A549 treated with dexamethasone at 1 μM for 4 hours (cell line): ENCODE results near the gene MS4A5. TPM values are rescaled to one million over a fixed set of nuclear protein-coding genes. Genes with fewer than 3 reads are reported as not detected.

Experiments used
- total RNA-seq: library from RNA; stranded (reverse); fragments of 200-300 nt; extraction: Qiagen RNA extraction; gene quantifications from 5 replicates; pipeline ENCODE4 v1.2.3, GENCODE V29; 2022

MS4A5 gene, protein sequence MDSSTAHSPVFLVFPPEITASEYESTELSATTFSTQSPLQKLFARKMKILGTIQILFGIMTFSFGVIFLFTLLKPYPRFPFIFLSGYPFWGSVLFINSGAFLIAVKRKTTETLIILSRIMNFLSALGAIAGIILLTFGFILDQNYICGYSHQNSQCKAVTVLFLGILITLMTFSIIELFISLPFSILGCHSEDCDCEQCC
- not detected in 5 replicates for total RNA-seq

DNA sequence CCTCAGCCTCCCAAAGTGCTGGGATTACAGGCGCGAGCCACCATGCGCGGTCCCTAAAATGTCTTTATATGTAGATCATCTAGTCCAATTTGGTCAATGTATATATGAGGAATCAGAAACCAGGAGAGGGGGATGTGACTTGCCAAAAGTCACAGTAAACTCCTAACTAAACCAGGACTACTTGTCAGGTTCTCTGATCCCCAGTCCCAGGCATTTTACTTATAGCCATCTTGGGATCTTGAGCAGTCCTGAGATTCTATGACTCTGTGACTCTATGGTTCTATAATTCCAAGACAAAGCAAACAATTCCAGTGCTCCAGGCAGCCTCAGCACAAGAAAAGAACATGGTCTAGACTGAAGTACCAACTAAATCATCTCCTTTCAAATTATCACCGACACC, at the start of gene MS4A5:
TSS of gene MS4A5 (plus strand) at position 301 of the 400 bp plus-strand sequence. CDS start 103 bp downstream, outside the sequence.

DNA sequence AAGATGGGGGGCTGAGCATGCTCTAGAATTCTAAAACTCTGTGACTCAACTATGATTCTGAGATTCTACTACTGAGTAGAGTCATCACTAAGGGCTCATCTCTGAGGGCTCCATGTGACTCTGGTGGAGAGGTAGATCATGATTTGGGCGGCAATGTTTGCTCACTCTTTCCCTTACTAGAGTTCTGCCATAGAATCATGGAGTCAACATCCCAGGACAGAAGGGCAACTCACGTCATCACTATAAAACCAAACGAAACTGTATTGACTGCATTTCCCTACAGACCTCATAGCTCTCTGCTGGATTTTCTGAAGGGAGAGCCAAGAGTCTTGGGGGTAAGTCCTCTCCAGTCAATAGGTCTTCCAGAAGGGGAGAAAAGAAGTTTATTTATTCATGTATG, 33.0 kb upstream of the MS4A5 start, which contains the start of gene MS4A14:
TSS of gene MS4A14 (plus strand) at position 78 of the 400 bp plus-strand sequence. CDS start at position 198, 120 bp downstream.

DNA sequence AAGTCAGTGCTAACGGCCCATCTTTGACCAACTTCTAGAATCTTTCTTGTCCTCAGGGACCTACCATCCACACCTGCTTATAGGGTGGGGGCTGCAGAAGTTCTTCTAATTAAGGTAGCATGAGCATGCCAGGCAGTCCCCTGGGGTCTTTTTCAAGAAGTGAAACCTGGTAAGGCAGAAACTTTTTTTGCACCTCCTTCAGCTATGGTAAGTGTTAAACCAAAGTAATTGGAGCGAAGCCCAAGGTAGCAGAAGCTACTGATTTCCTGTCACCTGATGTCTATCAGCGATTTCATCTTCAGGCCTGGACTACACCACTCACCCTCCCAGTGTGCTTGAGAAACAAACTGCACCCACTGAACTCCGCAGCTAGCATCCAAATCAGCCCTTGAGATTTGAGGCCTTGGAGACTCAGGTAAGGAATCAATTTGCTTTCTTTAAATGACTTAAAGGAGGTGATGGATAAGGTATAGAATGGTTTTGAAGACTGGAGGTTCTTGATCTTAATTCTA, 26.2 kb downstream of the MS4A5 start, which contains the start of gene MS4A1:
TSS of gene MS4A1 (plus strand) at position 317 of the 512 bp plus-strand sequence. CDS start 6,528 bp downstream, outside the sequence.

GRCh38 chr11:60492488-60493009, 63.2 kb downstream of the MS4A5 start, which contains the start of gene MS4A12:
Gene MS4A12 (plus strand): TSS chr11:60492778. CDS start chr11:60497319, 4,541 bp downstream.

Other genes with a start within 250 kb of the MS4A5 start
- not detected in 5 replicates for gene MS4A6A, start 246.5 kb upstream of the MS4A5 start, total RNA-seq
- gene MS4A4E, start 186.4 kb upstream of the MS4A5 start, total RNA-seq, result not detected in 5 replicates
- gene MS4A4A, start 148.9 kb upstream of the MS4A5 start, total RNA-seq, result not detected in 5 replicates
- not detected in 5 replicates for gene MS4A6E, start 102.3 kb upstream of the MS4A5 start, total RNA-seq
- gene MS4A7, start 51.0 kb upstream of the MS4A5 start, total RNA-seq, result not detected in 5 replicates
- gene MS4A14, start 33.1 kb upstream of the MS4A5 start, total RNA-seq, result not detected in 5 replicates
- gene MS4A1, start 26.3 kb downstream of the MS4A5 start, total RNA-seq, result not detected in 5 replicates
- gene MS4A12, start 63.2 kb downstream of the MS4A5 start, total RNA-seq, result not detected in 5 replicates
- not detected in 5 replicates for gene MS4A13, start 85.8 kb downstream of the MS4A5 start, total RNA-seq